ENCODE results near the gene GAPDH.
"Not testable (repeated sequence)": the region's sequence is repeated elsewhere in the genome, so short reads cannot be mapped to it uniquely, and the experiment has no call there.

Gene GAPDH

DNA sequence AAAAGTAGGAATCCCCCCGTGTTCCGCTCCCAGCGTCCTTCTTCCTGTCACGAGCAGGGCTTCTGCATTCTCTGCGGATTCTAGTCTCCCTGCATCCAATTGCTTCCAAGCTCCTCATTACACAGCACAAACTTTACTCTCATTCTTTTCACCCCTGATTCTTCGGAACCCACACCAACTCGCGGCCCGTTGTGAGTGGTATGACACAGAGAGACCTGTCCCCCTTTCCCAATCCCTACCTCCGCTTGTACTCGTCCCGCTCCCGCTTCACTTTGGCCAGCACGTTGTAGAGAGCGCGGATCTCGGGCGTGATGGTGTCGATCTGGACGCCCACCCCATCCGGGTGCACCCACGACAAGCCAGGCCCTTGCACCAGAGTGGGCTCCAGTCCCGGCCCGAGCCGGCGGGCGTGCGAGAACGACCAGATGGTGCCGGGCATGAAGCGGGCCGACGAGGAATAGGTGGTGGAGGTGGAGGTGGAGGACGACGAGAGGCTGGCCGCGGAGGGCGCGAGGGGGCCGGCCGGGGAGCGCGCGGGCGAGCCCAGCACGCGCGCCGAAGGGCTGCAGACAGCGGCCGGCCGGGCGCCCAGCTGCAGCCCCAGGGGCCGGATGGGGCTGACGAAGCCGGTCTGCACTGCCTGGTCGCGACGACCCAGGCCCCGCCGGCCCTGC lies 20.8 kb downstream of the GAPDH start:
- peak overlapping the region; percentile 68 for H3K4me3 ChIP-seq (ENCODE audit: control insufficient read depth, low read depth, low read length)
- TF ChIP-seq, protein P1, sequence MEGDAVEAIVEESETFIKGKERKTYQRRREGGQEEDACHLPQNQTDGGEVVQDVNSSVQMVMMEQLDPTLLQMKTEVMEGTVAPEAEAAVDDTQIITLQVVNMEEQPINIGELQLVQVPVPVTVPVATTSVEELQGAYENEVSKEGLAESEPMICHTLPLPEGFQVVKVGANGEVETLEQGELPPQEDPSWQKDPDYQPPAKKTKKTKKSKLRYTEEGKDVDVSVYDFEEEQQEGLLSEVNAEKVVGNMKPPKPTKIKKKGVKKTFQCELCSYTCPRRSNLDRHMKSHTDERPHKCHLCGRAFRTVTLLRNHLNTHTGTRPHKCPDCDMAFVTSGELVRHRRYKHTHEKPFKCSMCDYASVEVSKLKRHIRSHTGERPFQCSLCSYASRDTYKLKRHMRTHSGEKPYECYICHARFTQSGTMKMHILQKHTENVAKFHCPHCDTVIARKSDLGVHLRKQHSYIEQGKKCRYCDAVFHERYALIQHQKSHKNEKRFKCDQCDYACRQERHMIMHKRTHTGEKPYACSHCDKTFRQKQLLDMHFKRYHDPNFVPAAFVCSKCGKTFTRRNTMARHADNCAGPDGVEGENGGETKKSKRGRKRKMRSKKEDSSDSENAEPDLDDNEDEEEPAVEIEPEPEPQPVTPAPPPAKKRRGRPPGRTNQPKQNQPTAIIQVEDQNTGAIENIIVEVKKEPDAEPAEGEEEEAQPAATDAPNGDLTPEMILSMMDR (conservative IDR thresholded peaks at IDR 0.05; ENCODE audit: control insufficient read depth, insufficient read depth, low read depth, low read length) = no peak
- no peak for DNase-seq (ENCODE audit: low read depth)

DNA sequence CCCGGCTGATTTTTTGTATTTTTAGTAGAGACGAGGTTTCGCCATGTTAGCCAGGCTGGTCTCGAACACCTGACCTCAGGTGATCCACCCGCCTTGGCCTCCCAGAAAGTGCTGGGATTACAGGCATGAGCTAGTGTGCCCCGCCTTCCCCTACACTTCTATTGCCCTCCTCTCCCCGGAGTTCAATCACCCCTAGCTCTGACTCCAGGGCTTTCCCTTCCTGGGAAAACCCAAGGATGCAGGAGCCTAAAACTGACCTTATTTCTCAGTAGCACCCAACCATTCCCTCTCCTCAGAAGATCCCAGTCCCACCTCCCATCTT lies 22.1 kb downstream of the GAPDH start:
- not testable (repeated sequence) for H3K4me3 ChIP-seq (ENCODE audit: control insufficient read depth, low read depth, low read length); DNase-seq (ENCODE audit: low read depth)

DNA sequence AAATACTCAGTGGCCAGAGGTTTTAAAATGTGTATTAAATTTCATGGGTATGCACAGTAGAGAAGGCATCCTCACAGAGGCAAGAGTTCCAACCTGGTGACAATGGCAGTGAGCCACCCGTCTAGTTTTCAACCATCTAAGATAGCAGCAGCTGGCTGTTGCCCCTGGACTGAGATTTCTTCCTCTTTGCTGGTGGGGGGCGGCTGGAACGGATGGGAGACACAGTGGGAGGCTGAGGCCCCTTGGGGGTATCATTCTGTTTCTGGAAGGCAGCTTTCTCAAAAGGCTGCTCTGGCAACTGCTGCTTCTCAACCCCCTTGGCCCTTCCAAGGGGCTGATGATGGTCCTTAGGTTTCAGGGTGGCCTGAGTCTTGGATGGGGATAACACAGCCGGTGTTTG lies 22.5 kb downstream of the GAPDH start:
- no peak overlapping the region for H3K4me3 ChIP-seq (ENCODE audit: control insufficient read depth, low read depth, low read length)
- TF ChIP-seq, protein P1 (conservative IDR thresholded peaks at IDR 0.05; ENCODE audit: control insufficient read depth, insufficient read depth, low read depth, low read length) = no peak
- DNase-seq (ENCODE audit: low read depth) = no peak

DNA sequence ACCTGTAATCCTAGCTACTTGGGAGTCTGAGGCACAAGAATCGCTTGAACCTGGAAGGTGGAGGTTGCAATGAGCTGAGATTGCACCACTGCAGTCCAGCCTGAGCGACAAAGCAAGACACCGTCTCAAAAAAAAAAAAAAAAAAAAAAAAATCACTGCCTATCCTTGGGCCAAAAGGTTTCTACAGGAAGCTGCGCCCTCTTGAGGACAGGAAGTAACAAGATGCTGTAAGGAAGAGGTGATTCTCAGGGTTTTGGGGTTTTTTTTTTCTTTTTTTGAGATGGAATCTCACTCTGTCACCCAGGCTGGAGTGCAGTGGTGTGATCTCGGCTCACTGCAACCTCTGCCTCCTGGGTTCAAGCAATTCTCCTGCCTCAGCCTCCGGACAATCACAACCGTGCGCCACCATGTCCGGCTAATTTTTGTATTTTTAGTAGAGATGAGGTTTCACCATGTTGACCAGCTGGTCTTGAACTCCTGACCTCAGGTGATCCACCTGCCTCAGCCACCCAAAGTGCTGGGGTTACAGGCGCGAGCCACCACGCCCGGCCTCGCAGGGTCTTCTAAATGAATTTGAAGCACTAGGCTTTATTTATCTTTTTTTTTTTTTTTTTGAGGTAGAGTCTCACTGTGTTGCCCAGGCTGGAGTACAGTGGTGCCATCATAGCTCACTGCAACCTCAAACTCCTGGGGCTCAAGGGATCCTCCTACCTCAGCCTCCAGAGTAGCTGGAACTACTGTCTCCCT lies 23.9 kb downstream of the GAPDH start:
- TF ChIP-seq, protein P1 (conservative IDR thresholded peaks at IDR 0.05; ENCODE audit: control insufficient read depth, insufficient read depth, low read depth, low read length) = peak; percentile 68
- H3K4me3 ChIP-seq (ENCODE audit: control insufficient read depth, low read depth, low read length) = not testable (repeated sequence)
- peak; percentile 79 for DNase-seq (ENCODE audit: low read depth)

DNA sequence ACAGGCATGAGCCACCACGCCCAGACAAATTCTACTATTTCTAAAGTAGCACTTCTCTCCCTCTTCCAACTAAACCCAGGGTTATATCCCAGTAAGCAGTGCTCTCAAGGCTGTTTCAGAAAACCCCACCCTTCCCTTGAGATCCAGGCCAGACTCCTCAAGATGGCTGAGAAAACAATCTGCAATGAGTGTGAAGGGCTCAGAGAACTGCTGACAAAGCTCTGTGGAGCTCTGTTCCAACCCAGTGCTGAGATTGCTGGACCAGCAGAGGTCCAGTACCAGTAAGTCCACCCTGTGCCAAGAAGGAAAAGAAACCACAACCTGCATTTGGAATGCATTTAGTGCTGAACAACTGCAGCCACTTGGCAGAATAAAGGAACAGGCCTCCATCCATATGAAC lies 25.2 kb downstream of the GAPDH start:
- TF ChIP-seq, protein P1 (conservative IDR thresholded peaks at IDR 0.05; ENCODE audit: control insufficient read depth, insufficient read depth, low read depth, low read length) = no peak
- no peak overlapping the region for H3K4me3 ChIP-seq (ENCODE audit: control insufficient read depth, low read depth, low read length)
- DNase-seq (ENCODE audit: low read depth) = no peak

DNA sequence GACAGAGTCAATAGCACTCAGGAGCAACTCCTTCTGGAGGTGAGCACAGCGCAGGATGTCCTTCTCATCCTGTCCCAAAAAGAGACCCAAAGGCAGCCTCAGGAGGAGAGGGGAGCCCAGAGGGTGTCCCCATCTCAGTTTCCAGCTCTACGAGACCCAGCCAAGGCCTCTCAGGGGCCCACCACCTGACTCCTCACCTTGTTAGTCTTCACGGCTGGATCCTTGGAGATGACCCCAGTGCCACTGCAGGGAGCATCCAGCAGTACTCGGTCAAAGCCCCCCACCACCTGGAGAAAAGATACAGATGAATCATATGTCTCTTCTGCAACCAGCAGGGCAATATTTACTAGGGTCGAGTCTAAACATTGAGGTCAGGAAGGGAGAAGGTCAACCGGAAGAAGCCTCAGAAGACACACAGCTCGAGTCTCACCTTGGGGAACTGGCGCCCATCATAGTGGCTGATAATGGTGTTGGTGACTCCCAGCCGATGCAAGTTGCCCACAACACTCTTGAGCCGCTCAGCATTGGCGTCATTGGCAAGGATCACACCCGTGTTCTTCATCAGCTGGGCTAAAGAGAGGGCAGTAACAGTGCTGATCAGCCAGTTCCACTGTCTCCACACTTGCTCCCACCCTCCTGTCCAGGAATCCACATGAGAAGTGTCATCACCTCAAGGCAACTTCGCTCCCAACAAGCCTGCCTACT lies 26.3 kb downstream of the GAPDH start:
- no peak for DNase-seq (ENCODE audit: low read depth)
- no peak overlapping the region for H3K4me3 ChIP-seq (ENCODE audit: control insufficient read depth, low read depth, low read length)
- TF ChIP-seq, protein P1 (conservative IDR thresholded peaks at IDR 0.05; ENCODE audit: control insufficient read depth, insufficient read depth, low read depth, low read length) = no peak

DNA sequence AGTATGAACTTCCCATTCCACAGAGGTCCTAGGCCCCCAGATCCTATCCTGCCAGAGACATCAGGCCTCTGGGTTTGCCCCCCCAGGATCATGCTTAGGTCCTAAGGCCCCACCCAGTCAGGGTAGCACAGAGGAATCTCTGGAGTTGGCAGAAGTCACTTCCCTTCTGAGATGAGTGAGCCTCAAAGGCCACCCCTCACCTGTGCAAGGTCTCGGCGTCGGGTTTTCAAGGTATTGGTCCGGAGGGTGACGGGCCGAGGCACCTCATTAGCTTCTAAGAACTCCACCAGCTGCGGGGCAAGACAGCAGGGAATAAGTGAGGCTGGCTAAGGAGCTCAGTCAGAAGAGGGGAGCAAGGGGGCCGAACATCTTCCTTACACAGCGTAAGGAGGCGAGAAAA lies 28.6 kb downstream of the GAPDH start:
- no peak overlapping the region for H3K4me3 ChIP-seq (ENCODE audit: control insufficient read depth, low read depth, low read length)
- TF ChIP-seq, protein P1 (conservative IDR thresholded peaks at IDR 0.05; ENCODE audit: control insufficient read depth, insufficient read depth, low read depth, low read length) = no peak
- DNase-seq (ENCODE audit: low read depth) = no peak

Data from fibroblast of mammary gland (primary cell).